Endothelial cell of umbilical vein (primary cell): ENCODE data around the gene LCP1. TPM values are rescaled to one million over a fixed set of nuclear protein-coding genes. Genes with fewer than 3 reads are reported as not detected.

ENCODE experiments used
- BruUV-seq: library from RNA; stranded (reverse); fragments of 400-500 nt; replicated peaks from 2 replicates; lab custom pipeline; 2021; lab: Mats Ljungman, UMichigan
- CTCF ChIA-PET: fragments of 300-600, 350-600 bp; sonication (Branson Sonifier 250); formaldehyde crosslinking; loops from one replicate; lab custom pipeline; 2021; ENCODE audit warnings: antibody characterized with exemption, inconsistent platforms; lab: Charles Lee
- POLR2A ChIA-PET: fragments of 300-600, 350-600 bp; sonication (Branson Sonifier 250); formaldehyde crosslinking; loops from one replicate; lab custom pipeline; 2021; ENCODE audit warnings: antibody characterized with exemption, inconsistent platforms; lab: Charles Lee
- DNase-seq: peaks from one replicate; pipeline ENCODE4 v3.0.0-alpha.2; 2011; ENCODE audit warnings: low read depth, low spot score
- FAIRE-seq: peaks from 2 replicates; lab custom pipeline; 2011; peaks lifted over from hg19 to GRCh38; lab: Jason Lieb, UNC
- H2AFZ ChIP-seq: 2 replicates; pipeline ENCODE4 v1.6.0; 2012; ENCODE audit warnings: low read depth, low read length, control low read depth, inconsistent platforms
- H3K27ac ChIP-seq: 2 replicates; pipeline ENCODE4 v1.5.1; 2011; ENCODE audit warnings: low read depth, mild to moderate bottlenecking, control low read depth, low read length, moderate library complexity; ENCODE audit not compliant: insufficient read depth
- H3K27me3 ChIP-seq, 2 experiments: 2 replicates each; pipeline versions ENCODE4 v1.6.0 to v1.6.1; 2011; ENCODE audit warnings: low read length in 2 of 2, mixed read lengths in 1 of 2; ENCODE audit not compliant: control insufficient read depth in 2 of 2, insufficient read depth in 2 of 2
- H3K36me3 ChIP-seq, 2 experiments: 2 replicates in 1 of 2; 3 replicates in 1 of 2; pipeline ENCODE4 v1.5.1; 2011; ENCODE audit warnings: low read length in 2 of 2, mild to moderate bottlenecking in 1 of 2, moderate library complexity in 1 of 2; ENCODE audit not compliant: control insufficient read depth in 2 of 2, insufficient read depth in 2 of 2; ENCODE audit errors: extremely low read depth in 1 of 2
- H3K4me1 ChIP-seq: 3 replicates; pipeline ENCODE4 v1.5.1; 2011; ENCODE audit warnings: mild to moderate bottlenecking, low read length; ENCODE audit not compliant: control insufficient read depth, insufficient read depth; ENCODE audit errors: extremely low read depth
- H3K4me2 ChIP-seq: 2 replicates; pipeline ENCODE4 v1.6.1; 2011; ENCODE audit warnings: low read length, control low read depth, mixed read lengths; ENCODE audit not compliant: insufficient read depth
- H3K4me3 ChIP-seq, 3 experiments: fragments of 200-600 bp in 1 of 3; sonication (generic), shearing (Covaris generic) in 1 of 3; replicated peaks in 1 of 3; 2 replicates each; pipeline ENCODE4 v1.5.1; 2011 to 2016; ENCODE audit warnings: control low read depth in 3 of 3, low read length in 3 of 3, mild to moderate bottlenecking in 2 of 3, inconsistent platforms in 1 of 3, low read depth in 1 of 3, moderate library complexity in 1 of 3; ENCODE audit not compliant: insufficient read depth in 1 of 3
- H3K79me2 ChIP-seq: 2 replicates; pipeline ENCODE4 v1.6.0; 2012; ENCODE audit warnings: low read length, inconsistent platforms; ENCODE audit not compliant: control insufficient read depth, insufficient read depth
- H3K9ac ChIP-seq: replicated peaks from 2 replicates; pipeline ENCODE3; 2011; ENCODE audit warnings: low read length, control low read depth; ENCODE audit not compliant: insufficient read depth; ENCODE audit errors: extremely low read depth
- H3K9me1 ChIP-seq: replicated peaks from 3 replicates; pipeline ENCODE4 v1.6.0; 2011; ENCODE audit warnings: mild to moderate bottlenecking, low read length; ENCODE audit not compliant: control insufficient read depth, insufficient read depth; ENCODE audit errors: extremely low read depth
- H3K9me3 ChIP-seq: replicated peaks from 2 replicates; pipeline ENCODE4 v1.5.1; 2012; ENCODE audit warnings: low read length, inconsistent platforms; ENCODE audit not compliant: control insufficient read depth, insufficient read depth
- H4K20me1 ChIP-seq: replicated peaks from 2 replicates; pipeline ENCODE3; 2011; ENCODE audit warnings: mild to moderate bottlenecking, low read length; ENCODE audit not compliant: control insufficient read depth, insufficient read depth; ENCODE audit errors: extremely low read depth
- CTCF ChIP-seq, 2 donors: IDR thresholded peaks; 1 replicate in 1 of 2; 2 replicates in 1 of 2; pipeline ENCODE4 v1.5.1; 2011; ENCODE audit warnings: low read length in 2 of 2, mild to moderate bottlenecking in 2 of 2, moderate library complexity in 2 of 2, control low read depth in 1 of 2, inconsistent platforms in 1 of 2, low read depth in 1 of 2; ENCODE audit not compliant: insufficient read depth in 1 of 2; ENCODE audit errors: extremely low read depth in 1 of 2
- EZH2 ChIP-seq: IDR thresholded peaks from 2 replicates; pipeline ENCODE4 v1.6.1; 2012; ENCODE audit warnings: borderline replicate concordance, low read depth, mild to moderate bottlenecking, moderate library complexity, low read length, inconsistent platforms; ENCODE audit not compliant: severe bottlenecking
- FOS ChIP-seq: IDR thresholded peaks from 2 replicates; pipeline ENCODE4 v1.6.1; 2011; ENCODE audit warnings: mild to moderate bottlenecking, low read length, moderate library complexity, borderline replicate concordance; ENCODE audit not compliant: insufficient read depth
- GATA2 ChIP-seq: IDR thresholded peaks from 2 replicates; pipeline ENCODE4 v1.7.0; 2011; ENCODE audit warnings: low read depth, mild to moderate bottlenecking, moderate library complexity, mixed read lengths, low read length; ENCODE audit not compliant: insufficient read length, insufficient read depth
- JUN ChIP-seq: IDR thresholded peaks from 2 replicates; pipeline ENCODE4 v1.6.1; 2011; ENCODE audit warnings: borderline replicate concordance, low read depth; ENCODE audit not compliant: insufficient read length, insufficient read depth
- MAX ChIP-seq: IDR thresholded peaks from 2 replicates; pipeline ENCODE4 v1.6.1; 2011; ENCODE audit not compliant: insufficient read depth, insufficient read length
- MYC ChIP-seq: IDR thresholded peaks from one replicate; pipeline ENCODE4 v1.6.1; 2011; ENCODE audit warnings: mild to moderate bottlenecking, low read depth, low read length
- POLR2A ChIP-seq: IDR thresholded peaks from 2 replicates; pipeline ENCODE4 v1.6.1; 2012; ENCODE audit warnings: low read depth, mild to moderate bottlenecking, control low read depth, low read length
- POLR2AphosphoS5 ChIP-seq: IDR thresholded peaks from 2 replicates; pipeline ENCODE4 v1.6.1; 2012; ENCODE audit warnings: low read depth, mild to moderate bottlenecking, control low read depth, low read length, moderate library complexity; ENCODE audit not compliant: insufficient read depth
- dilution Hi-C: fragments of 300-500 bp; cut with MboI; formaldehyde crosslinking; loops from one replicate; pipeline ENCODE4 v1.15.0; 2019; ENCODE audit warnings: low sequenced_read_pairs; ENCODE audit not compliant: extremely low pct_ligation_motif_present
- intact Hi-C: fragments of 100-400 bp; cut with micrococcal nuclease; formaldehyde crosslinking; loops from one replicate; pipeline ENCODE4 v1.10.0; 2022
- polyA plus RNA-seq, 4 experiments: library from polyadenylated mRNA; depleted of rRNA in 3 of 4; stranded (reverse) in 3 of 4; unstranded in 1 of 4; fragments of >200 nt; gene quantifications; 2 replicates each; pipeline versions ENCODE4 v1.2.1 to v1.2.3, GENCODE V29; 2011 to 2012; ENCODE audit warnings: missing spikeins in 1 of 4
- total RNA-seq: library from RNA; stranded (reverse); gene quantifications from 2 replicates; pipeline ENCODE4 v1.2.3, GENCODE V29; 2021

The LCP1 gene
- total and polyA plus RNA-seq, 2 donors (not counting 3 experiments of a cell fraction or from before 2014, with no cell fraction given), result 0.18 to 0.38 TPM

GRCh38 chr13:46182491-46182877, 507 bp upstream of the LCP1 start:
- ChIA-PET POLR2A (no interaction called here), CTCF (no interaction called here)
- H3K27me3 ChIP-seq, result peaks cover 2 to 12% of the 10 kb centered on the region in 2 experiments
- no peaks in the 10 kb centered on the region for H3K9me1 ChIP-seq
- no peak overlapping the region for H3K9ac ChIP-seq
- FAIRE-seq (no peak), DNase-seq (no peak)
- H3K4me3 ChIP-seq, result no peak overlapping the region
- no peaks in the 10 kb centered on the region for H3K4me1 ChIP-seq
- dilution Hi-C loops (no loop called here), intact Hi-C loops (no loop called here)
- H3K9me3 ChIP-seq, result no peaks in the 10 kb centered on the region
- no peaks in the 10 kb centered on the region for H4K20me1 ChIP-seq
- H3K4me2 ChIP-seq, result no peak overlapping the region
- no peak overlapping the region for H2AFZ ChIP-seq
- TF ChIP-seq POLR2AphosphoS5 (no peak), EZH2 (no peak), POLR2A (no peak), MYC (no peak), MAX (no peak), FOS (no peak), JUN (no peak), CTCF (IDR thresholded peaks at IDR 0.05; ENCODE audit: extremely low read depth in 1 of 2, insufficient read depth in 1 of 2, low read depth in 1 of 2, low read length in 2 of 2) (no peak), GATA2 (no peak)
- no peak overlapping the region for H3K27ac ChIP-seq
- no peaks in the 10 kb centered on the region for H3K36me3 ChIP-seq
- no peaks in the 10 kb centered on the region for H3K79me2 ChIP-seq
- no TSS peak for BruUV-seq
